Choroid plexus epithelial cell (primary cell): ENCODE measurements around the gene UCK2.
"Not testable (repeated sequence)": the region's sequence is repeated elsewhere in the genome, so short reads cannot be mapped to it uniquely, and the experiment has no call there.

Experiments used
- DNase-seq: peaks from one replicate; pipeline ENCODE4 v3.0.0-alpha.2; 2010; ENCODE audit warnings: low read depth
- H3K4me3 ChIP-seq: 2 replicates; pipeline ENCODE4 v1.5.1; 2011; ENCODE audit warnings: low read depth, mild to moderate bottlenecking, control low read depth, low read length, moderate library complexity
- TF ChIP-seq, protein P1 (sequence below): conservative IDR thresholded peaks from 2 replicates; pipeline ENCODE4 v1.5.1; 2011; ENCODE audit warnings: low read depth, mild to moderate bottlenecking, control low read depth, inconsistent platforms, low read length, moderate library complexity

The UCK2 gene

DNA sequence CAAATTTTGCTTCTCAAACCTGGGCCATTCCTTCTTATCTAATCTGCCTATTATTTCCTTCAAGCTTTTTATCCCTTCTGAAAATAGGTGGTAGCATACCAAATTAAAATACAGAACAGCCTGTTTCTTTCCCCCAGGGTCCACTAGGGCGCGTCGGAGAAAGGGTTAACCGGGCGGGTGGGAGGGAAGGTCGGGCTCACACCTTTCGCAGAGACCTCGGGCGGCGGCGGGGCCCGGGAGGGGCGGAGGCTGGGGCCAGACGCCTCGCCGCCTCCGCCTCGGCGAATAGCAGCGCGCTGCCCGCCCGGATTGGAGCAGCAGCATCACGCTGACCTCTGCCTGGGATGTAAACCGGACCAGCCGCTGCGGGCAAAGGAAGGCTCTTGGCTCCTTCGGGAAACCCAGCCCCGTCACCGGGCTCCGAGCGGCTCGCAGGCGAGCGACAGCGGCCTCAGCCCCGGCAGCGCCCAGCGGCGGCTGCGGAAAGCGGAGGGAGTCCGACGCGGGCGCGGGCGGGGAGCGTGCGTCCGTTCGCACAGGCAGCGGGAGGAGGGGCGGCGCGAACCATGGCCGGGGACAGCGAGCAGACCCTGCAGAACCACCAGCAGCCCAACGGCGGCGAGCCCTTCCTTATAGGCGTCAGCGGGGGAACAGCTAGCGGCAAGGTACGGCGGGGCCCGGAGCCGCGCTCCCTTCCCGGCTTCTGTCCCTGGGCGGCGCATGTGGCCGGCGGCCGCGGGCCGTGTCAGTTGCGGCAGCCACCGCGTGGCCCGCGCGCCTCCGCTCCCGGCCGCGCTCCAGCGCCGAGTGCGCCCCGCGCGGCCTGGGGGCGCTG, at the start of gene UCK2:
UCK2 (plus strand) TSS at position 347 of the 835 bp plus-strand sequence; CDS start at position 567, 220 bp downstream.
- TF ChIP-seq, protein P1, sequence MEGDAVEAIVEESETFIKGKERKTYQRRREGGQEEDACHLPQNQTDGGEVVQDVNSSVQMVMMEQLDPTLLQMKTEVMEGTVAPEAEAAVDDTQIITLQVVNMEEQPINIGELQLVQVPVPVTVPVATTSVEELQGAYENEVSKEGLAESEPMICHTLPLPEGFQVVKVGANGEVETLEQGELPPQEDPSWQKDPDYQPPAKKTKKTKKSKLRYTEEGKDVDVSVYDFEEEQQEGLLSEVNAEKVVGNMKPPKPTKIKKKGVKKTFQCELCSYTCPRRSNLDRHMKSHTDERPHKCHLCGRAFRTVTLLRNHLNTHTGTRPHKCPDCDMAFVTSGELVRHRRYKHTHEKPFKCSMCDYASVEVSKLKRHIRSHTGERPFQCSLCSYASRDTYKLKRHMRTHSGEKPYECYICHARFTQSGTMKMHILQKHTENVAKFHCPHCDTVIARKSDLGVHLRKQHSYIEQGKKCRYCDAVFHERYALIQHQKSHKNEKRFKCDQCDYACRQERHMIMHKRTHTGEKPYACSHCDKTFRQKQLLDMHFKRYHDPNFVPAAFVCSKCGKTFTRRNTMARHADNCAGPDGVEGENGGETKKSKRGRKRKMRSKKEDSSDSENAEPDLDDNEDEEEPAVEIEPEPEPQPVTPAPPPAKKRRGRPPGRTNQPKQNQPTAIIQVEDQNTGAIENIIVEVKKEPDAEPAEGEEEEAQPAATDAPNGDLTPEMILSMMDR = peak; percentile 9
- peak within 1 kb of the TSS; percentile 92 for H3K4me3 ChIP-seq
- DNase-seq = peak; percentile 74

DNA sequence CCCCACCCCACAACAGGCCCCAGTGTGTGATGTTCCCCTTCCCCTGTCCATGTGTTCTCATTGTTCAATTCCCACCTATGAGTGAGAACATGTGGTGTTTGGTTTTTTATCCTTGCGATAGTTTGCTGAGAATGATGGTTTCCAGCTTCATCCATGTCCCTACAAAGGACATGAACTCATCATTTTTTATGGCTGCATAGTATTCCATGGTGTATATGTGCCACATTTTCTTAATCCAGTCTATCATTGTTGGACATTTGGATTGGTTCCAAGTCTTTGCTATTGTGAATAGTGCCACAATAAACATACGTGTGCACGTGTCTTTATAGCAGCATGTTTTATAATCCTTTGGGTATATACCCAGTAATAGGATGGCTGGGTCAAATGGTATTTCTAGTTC, 49.2 kb upstream of the UCK2 start:
- H3K4me3 ChIP-seq, DNase-seq: not testable (repeated sequence)

DNA sequence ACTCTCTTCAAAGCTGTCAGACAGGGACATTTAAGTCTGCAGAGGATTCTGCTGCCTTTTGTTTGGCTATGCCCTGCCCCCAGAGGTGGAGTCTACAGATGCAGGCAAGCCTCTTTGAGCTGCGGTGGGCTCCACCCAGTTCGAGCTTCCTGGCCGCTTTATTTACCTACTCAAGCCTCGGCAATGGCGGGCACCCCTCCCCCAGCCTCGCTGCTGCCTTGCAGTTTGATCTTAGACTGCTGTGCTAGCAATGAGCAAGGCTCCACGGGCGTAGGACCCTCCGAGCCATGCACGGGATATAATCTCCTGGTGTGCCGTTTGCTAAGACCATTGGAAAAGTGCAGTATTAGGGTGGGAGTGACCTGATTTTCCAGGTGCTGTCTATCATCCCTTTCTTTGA, 43.9 kb upstream of the UCK2 start:
- not testable (repeated sequence) for H3K4me3 ChIP-seq, DNase-seq

DNA sequence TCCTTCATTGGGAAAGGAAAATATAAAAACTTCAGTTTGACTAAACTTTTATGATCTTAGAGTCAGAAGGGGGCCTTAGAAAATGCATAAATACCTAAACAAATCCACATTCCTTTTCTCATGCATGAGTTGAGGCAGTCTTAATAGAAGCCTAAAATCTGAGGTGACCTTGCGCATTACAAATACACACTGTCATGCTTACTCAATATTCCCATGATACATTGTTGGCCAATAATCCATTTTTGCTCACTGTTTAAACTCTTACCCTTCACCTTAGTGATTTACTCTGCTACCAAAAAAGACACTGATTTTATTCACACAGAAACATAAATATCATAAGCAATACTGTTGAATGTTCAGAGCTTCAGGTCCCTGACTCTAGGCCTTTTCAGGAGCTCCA, 39.7 kb upstream of the UCK2 start:
- no peak for DNase-seq
- no peak overlapping the region for H3K4me3 ChIP-seq
- TF ChIP-seq, protein P1 = no peak

DNA sequence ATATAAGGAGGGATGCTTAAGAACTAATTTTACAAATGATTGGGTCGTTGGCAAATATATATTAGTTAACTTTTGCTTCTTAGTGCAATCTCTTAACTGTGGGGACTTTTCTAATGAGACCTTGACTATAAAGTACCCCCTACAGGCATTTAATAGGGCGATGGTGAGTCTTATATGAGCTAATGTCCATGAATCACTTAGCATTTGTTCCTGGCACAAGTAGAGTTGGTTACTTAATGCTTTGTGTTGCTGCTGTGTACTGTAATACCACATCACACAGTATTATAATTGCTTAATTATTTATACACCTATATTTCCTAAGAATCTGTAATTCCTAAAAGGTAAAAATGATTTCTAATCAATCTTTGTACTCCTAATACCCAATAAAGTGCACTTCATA, 33.5 kb upstream of the UCK2 start:
- TF ChIP-seq, protein P1 = no peak
- peak; percentile 19 for DNase-seq
- no peak overlapping the region for H3K4me3 ChIP-seq

DNA sequence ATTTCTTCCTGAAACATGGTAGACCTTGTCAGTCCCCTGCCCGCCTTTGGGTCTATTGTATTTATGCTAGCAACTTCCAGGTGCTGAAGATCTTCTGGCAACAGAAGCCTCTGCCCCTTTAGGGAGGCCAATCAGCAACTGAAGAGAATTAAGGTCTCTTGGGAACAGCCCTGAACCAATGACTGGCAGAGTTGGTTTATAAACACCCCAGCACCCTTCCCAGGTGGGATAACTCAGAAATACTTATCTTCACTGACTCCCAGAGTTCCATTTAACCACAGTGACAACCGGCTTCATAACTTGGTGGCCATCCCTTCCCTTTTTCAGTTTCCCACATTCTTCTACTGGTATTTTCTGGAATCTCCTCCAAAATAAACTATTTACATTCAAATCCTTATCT, 31.5 kb upstream of the UCK2 start:
- TF ChIP-seq, protein P1 = no peak
- DNase-seq = no peak
- H3K4me3 ChIP-seq = no peak overlapping the region

DNA sequence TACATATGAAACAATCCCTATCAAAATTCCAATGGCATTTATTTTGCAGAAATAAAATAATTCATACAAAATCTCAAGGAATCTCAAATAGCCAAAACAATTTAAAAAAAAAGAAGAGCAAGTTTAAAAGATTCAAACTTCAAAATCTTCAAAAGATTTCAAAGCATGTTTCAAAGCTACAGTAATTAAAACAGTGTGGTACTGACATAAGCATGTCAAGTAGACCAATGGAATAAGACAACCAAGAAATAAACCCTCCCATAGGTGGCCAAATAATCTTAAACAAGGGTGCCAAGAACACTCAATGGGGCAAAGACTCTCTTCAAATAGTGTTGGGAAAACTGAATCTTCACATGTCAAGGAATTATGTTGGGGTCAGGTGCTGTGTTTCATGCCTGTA, 28.0 kb upstream of the UCK2 start:
- TF ChIP-seq, protein P1 = no peak
- DNase-seq = no peak
- H3K4me3 ChIP-seq = no peak overlapping the region

DNA sequence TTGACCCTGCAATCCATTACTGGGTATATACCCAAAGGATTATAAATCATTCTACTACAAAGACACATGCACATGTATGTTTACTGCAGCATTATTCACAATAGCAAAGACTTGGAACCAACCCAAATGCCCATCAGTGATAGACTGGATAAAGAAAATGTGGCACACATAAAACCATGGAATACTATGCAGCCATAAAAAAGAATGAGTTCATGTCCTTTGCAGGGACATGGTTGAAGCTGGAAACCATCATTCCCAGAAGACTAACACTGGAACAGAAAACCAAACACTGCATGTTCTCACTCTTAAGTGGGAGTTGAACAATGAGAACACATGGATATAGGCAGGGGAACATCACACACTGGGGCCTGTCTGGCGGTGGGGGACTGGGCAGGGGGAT, 22.9 kb upstream of the UCK2 start:
- not testable (repeated sequence) for H3K4me3 ChIP-seq, DNase-seq
